Keratinocyte (primary cell): ENCODE measurements around the gene KCNB1. TPM values are rescaled to one million over a fixed set of nuclear protein-coding genes. Genes with fewer than 3 reads are reported as not detected.

Source experiments
- DNase-seq: peaks from one replicate; pipeline ENCODE4 v3.0.0-alpha.2; 2011; ENCODE audit warnings: low read depth, missing footprints, low spot score
- FAIRE-seq: peaks from 2 replicates; lab custom pipeline; 2011; peaks lifted over from hg19 to GRCh38; lab: Jason Lieb, UNC
- H2AFZ ChIP-seq: 2 replicates; pipeline ENCODE4 v1.6.0; 2012; ENCODE audit warnings: low read length, control low read depth, inconsistent platforms; ENCODE audit not compliant: control insufficient read depth
- H3K27ac ChIP-seq: 2 replicates; pipeline ENCODE4 v1.5.1; 2011; ENCODE audit warnings: low read length; ENCODE audit not compliant: control insufficient read depth, insufficient read depth
- H3K27me3 ChIP-seq: 3 replicates; pipeline ENCODE4 v1.6.0; 2011; ENCODE audit warnings: low read length; ENCODE audit not compliant: control insufficient read depth, insufficient read depth; ENCODE audit errors: extremely low read depth
- H3K36me3 ChIP-seq, 2 experiments: 2 replicates in 1 of 2; 3 replicates in 1 of 2; pipeline ENCODE4 v1.5.1; 2011; ENCODE audit warnings: low read length in 2 of 2, mild to moderate bottlenecking in 1 of 2; ENCODE audit not compliant: control insufficient read depth in 2 of 2, insufficient read depth in 2 of 2; ENCODE audit errors: extremely low read depth in 1 of 2
- H3K4me1 ChIP-seq: 3 replicates; pipeline ENCODE4 v1.5.1; 2011; ENCODE audit warnings: low read length; ENCODE audit not compliant: control insufficient read depth, insufficient read depth; ENCODE audit errors: extremely low read depth
- H3K4me2 ChIP-seq: 3 replicates; pipeline ENCODE4 v1.6.0; 2011; ENCODE audit warnings: low read depth, low read length; ENCODE audit not compliant: control insufficient read depth, insufficient read depth; ENCODE audit errors: extremely low read depth
- H3K4me3 ChIP-seq, 3 experiments: fragments of 200-600 bp in 1 of 3; sonication (generic) in 1 of 3; 2 replicates in 2 of 3; 3 replicates in 1 of 3; pipeline ENCODE4 v1.5.1; 2011 to 2016; ENCODE audit warnings: low read length in 3 of 3, mild to moderate bottlenecking in 3 of 3, control low read depth in 2 of 3, inconsistent platforms in 1 of 3, low read depth in 1 of 3, mixed read lengths in 1 of 3, mixed run types in 1 of 3, moderate library complexity in 1 of 3; ENCODE audit not compliant: control insufficient read depth in 2 of 3, insufficient read depth in 2 of 3; ENCODE audit errors: extremely low read depth in 1 of 3
- H3K79me2 ChIP-seq: 2 replicates; pipeline ENCODE4 v1.6.0; 2012; ENCODE audit warnings: low read length; ENCODE audit not compliant: control insufficient read depth, insufficient read depth
- H3K9ac ChIP-seq: 3 replicates; pipeline ENCODE4 v1.6.0; 2011; ENCODE audit warnings: low read length; ENCODE audit not compliant: control insufficient read depth, insufficient read depth; ENCODE audit errors: extremely low read depth
- H3K9me1 ChIP-seq: 3 replicates; pipeline ENCODE4 v1.6.0; 2011; ENCODE audit warnings: low read length; ENCODE audit not compliant: control insufficient read depth, insufficient read depth; ENCODE audit errors: extremely low read depth
- H3K9me3 ChIP-seq: 2 replicates; pipeline ENCODE4 v1.5.1; 2012; ENCODE audit warnings: low read depth, low read length; ENCODE audit not compliant: control insufficient read depth
- H4K20me1 ChIP-seq: 3 replicates; pipeline ENCODE4 v1.6.0; 2011; ENCODE audit warnings: low read length; ENCODE audit not compliant: control insufficient read depth, insufficient read depth; ENCODE audit errors: extremely low read depth
- CTCF ChIP-seq, 3 experiments: IDR thresholded peaks in 1 of 3; conservative IDR thresholded peaks in 1 of 3; optimal IDR thresholded peaks in 1 of 3; 2 replicates in 2 of 3; 3 replicates in 1 of 3; pipeline versions ENCODE3 to v1.5.1; 2011; ENCODE audit warnings: low read length in 3 of 3, mild to moderate bottlenecking in 3 of 3, moderate library complexity in 2 of 3, control low read depth in 1 of 3, inconsistent platforms in 1 of 3; ENCODE audit not compliant: insufficient read depth in 2 of 3; ENCODE audit errors: extremely low read depth in 1 of 3
- EZH2 ChIP-seq: IDR thresholded peaks from one replicate; pipeline ENCODE4 v1.6.1; 2012; ENCODE audit warnings: inconsistent platforms, mild to moderate bottlenecking, low read length, moderate library complexity
- dilution Hi-C: fragments of 300-500 bp; cut with MboI; formaldehyde crosslinking; loops from one replicate; pipeline ENCODE4 v1.7.0; 2020; ENCODE audit warnings: low sequenced_read_pairs; ENCODE audit not compliant: extremely low pct_ligation_motif_present
- polyA plus RNA-seq, 5 experiments: library from polyadenylated mRNA; depleted of rRNA in 3 of 5; stranded (reverse) in 3 of 5; stranded (forward) in 1 of 5; unstranded in 1 of 5; fragments of >200 nt; gene quantifications; 1 replicate in 1 of 5; 2 replicates in 3 of 5; 3 replicates in 1 of 5; pipeline versions ENCODE4 v1.2.1 to v1.2.3, GENCODE V29; 2011 to 2012; ENCODE audit warnings: missing spikeins in 2 of 5, low read depth in 1 of 5, low replicate concordance in 1 of 5

The KCNB1 gene
- polyA plus RNA-seq, 1 donor (not counting 4 experiments of a cell fraction or from before 2014, with no cell fraction given) = not detected

GRCh38 chr20:49426873-49427272 is 55.6 kb downstream of the KCNB1 start:
- no peak overlapping the region for H3K4me2 ChIP-seq
- FAIRE-seq (no peak), DNase-seq (no peak)
- H3K4me1 ChIP-seq = no peaks in the 10 kb centered on the region
- H3K79me2 ChIP-seq = no peaks in the 10 kb centered on the region
- no peaks in the 10 kb centered on the region for H3K9me3 ChIP-seq
- H3K27me3 ChIP-seq = peaks cover 13% of the 10 kb centered on the region
- no peak overlapping the region for H3K9ac ChIP-seq
- no peaks in the 10 kb centered on the region for H3K36me3 ChIP-seq
- H3K27ac ChIP-seq = no peak overlapping the region
- H4K20me1 ChIP-seq = no peaks in the 10 kb centered on the region
- H2AFZ ChIP-seq = no peak overlapping the region
- no peak overlapping the region for H3K4me3 ChIP-seq
- H3K9me1 ChIP-seq = no peaks in the 10 kb centered on the region
- dilution Hi-C loops = no loop called here
- TF ChIP-seq CTCF (optimal IDR thresholded peaks at IDR 0.05 in 1 of 3, IDR thresholded peaks at IDR 0.05 in 1 of 3, conservative IDR thresholded peaks at IDR 0.05 in 1 of 3; ENCODE audit: extremely low read depth in 1 of 3, insufficient read depth in 2 of 3, low read length in 3 of 3) (no peak), EZH2 (no peak)

GRCh38 chr20:49426395-49426794 is 56.1 kb downstream of the KCNB1 start:
- no peaks in the 10 kb centered on the region for H3K4me1 ChIP-seq
- dilution Hi-C loops = no loop called here

More at GRCh38 chr20:49426395-49426794, 56.1 kb downstream of the KCNB1 start:
- TF ChIP-seq EZH2 = no peak
- no peak for TF ChIP-seq CTCF (optimal IDR thresholded peaks at IDR 0.05 in 1 of 3, IDR thresholded peaks at IDR 0.05 in 1 of 3, conservative IDR thresholded peaks at IDR 0.05 in 1 of 3; ENCODE audit: extremely low read depth in 1 of 3, insufficient read depth in 2 of 3, low read length in 3 of 3)
- Histone ChIP-seq H2AFZ (no peak overlapping the region), H3K4me3 (no peak overlapping the region), H3K79me2 (no peaks in the 10 kb centered on the region), H3K27me3 (peaks cover 11% of the 10 kb centered on the region), H3K9me1 (no peaks in the 10 kb centered on the region), H4K20me1 (no peaks in the 10 kb centered on the region), H3K4me2 (no peak overlapping the region), H3K36me3 (no peaks in the 10 kb centered on the region), H3K27ac (no peak overlapping the region), H3K9ac (no peak overlapping the region), H3K9me3 (no peaks in the 10 kb centered on the region)
- DNase-seq (no peak), FAIRE-seq (no peak)
